Activated naive CD8-positive, alpha-beta T cell treated with anti-CD3 and anti-CD28 coated beads for 36 hours (primary cell): Measurements from ENCODE around the gene ARHGEF4. TPM values are rescaled to one million over a fixed set of nuclear protein-coding genes. Genes with fewer than 3 reads are reported as not detected.
A peak's percentile ranks its signal among the peaks of the same experiment; 100 is the strongest.

Experiments used
- DNase-seq: peaks from one replicate; pipeline ENCODE4 v3.0.0; 2021
- H3K27ac Mint-ChIP-seq: one replicate; pipeline ENCODE4 v1.8.0; 2022; ENCODE audit warnings: mild to moderate bottlenecking, moderate library complexity, mixed read lengths
- H3K27me3 Mint-ChIP-seq: one replicate; pipeline ENCODE4 v1.8.0; 2022; ENCODE audit warnings: mild to moderate bottlenecking, mixed read lengths
- H3K36me3 Mint-ChIP-seq: one replicate; pipeline ENCODE4 v1.8.0; 2021; ENCODE audit warnings: mild to moderate bottlenecking, mixed read lengths
- H3K4me1 Mint-ChIP-seq: one replicate; pipeline ENCODE4 v1.8.0; 2021; ENCODE audit warnings: mixed read lengths
- H3K4me3 Mint-ChIP-seq: one replicate; pipeline ENCODE4 v1.8.0; 2022; ENCODE audit warnings: mild to moderate bottlenecking, moderate library complexity, mixed read lengths
- H3K9me3 Mint-ChIP-seq: one replicate; pipeline ENCODE4 v1.8.0; 2022; ENCODE audit warnings: mixed read lengths
- total RNA-seq, 2 experiments: library from RNA; stranded (reverse); gene quantifications; one replicate each; pipeline ENCODE4 v1.2.3, GENCODE V29; 2021

ARHGEF4 gene
- total RNA-seq, 2 experiments from 2014 or later, result 2.8 to 3.3 TPM

- Mint-ChIP-seq H3K27me3 (peaks cover 11% of the 10 kb centered on the region), H3K9me3 (no peaks in the 10 kb centered on the region), H3K27ac (no peak overlapping the region), H3K4me1 (peaks cover 16% of the 10 kb centered on the region), H3K36me3 (no peaks in the 10 kb centered on the region), H3K4me3 (no peak overlapping the region)
- no peak for DNase-seq
Measured at GRCh38 chr2:131015764-131016163, 179.1 kb downstream of the ARHGEF4 start.

DNA sequence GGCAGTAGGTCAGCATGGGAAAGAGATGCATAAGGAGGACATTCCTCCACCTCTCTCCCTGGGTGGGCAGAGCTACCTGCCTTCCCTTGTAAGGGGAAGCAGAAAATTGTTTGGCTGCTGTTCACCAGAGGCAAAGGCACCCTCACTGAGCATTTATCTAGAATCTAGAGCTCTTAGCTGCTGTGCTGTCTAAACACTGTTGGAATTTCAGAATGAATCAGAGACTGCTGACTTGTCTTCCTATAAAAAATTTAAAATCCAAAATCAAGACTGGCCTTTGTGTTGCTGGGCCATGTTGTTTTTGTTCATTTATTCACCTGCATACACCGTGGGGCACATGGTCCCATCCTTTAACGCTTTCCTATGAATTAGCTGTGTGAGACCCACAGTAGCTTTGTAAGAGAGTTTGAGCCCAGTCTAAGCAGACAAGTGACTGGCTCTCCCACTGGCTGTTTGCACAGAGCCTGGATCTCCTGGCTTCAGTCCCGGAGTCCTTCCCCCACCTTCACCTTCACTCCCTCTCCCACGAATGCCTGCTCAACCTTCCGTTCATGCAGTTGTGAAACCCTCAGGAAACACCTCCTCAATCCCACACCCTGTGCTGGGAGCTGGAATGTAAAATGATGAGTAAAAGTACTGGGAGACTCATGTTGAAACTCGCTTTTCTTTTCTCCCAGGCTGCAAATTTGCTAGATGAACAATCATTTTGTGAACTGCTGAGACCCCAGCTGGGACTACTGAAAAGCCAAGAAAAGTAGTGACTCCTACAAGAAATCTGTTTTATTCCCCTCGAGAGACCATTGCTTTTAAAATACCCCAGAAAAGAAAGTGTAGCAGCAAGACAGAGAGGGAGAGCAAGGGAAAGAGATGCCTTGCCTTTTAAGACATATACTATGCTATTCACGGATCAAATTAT lies 180.4 kb downstream of the ARHGEF4 start:
- DNase-seq, result no peak
- H3K27ac Mint-ChIP-seq, result no peak overlapping the region
- no peaks in the 10 kb centered on the region for H3K36me3 Mint-ChIP-seq
- H3K27me3 Mint-ChIP-seq, result peaks cover 21% of the 10 kb centered on the region
- no peak overlapping the region for H3K4me3 Mint-ChIP-seq
- no peaks in the 10 kb centered on the region for H3K9me3 Mint-ChIP-seq
- H3K4me1 Mint-ChIP-seq, result peaks cover 3% of the 10 kb centered on the region

GRCh38 chr2:131022731-131023130 lies 186.0 kb downstream of the ARHGEF4 start:
- Mint-ChIP-seq H3K4me3 (no peak overlapping the region), H3K4me1 (no peaks in the 10 kb centered on the region), H3K36me3 (no peaks in the 10 kb centered on the region), H3K27ac (no peak overlapping the region), H3K9me3 (no peaks in the 10 kb centered on the region), H3K27me3 (peaks cover 38% of the 10 kb centered on the region)
- no peak for DNase-seq

DNA sequence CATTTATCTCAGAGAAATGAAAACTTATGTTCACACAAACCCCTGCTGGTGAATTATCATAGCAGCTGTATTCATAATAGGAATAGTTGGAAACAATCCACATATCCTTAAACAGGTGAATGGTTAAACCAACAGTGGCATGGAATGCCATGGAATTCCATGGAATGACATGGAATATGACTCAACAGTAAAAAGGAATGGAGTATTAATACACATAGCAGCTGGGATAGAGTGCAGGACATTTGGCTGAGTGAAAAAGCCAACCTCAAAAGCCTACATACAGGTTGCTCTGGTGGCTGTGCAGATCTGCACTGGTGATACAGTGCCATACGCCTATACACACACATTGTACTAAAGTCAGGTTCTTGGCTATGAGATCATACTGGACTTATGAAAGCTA lies 187.0 kb downstream of the ARHGEF4 start:
- Mint-ChIP-seq H3K36me3 (no peaks in the 10 kb centered on the region), H3K4me1 (no peaks in the 10 kb centered on the region), H3K9me3 (no peaks in the 10 kb centered on the region), H3K27me3 (peaks cover 34% of the 10 kb centered on the region), H3K4me3 (no peak overlapping the region), H3K27ac (no peak overlapping the region)
- no peak for DNase-seq

- Mint-ChIP-seq H3K27ac (no peak overlapping the region), H3K9me3 (no peaks in the 10 kb centered on the region), H3K36me3 (no peaks in the 10 kb centered on the region), H3K4me1 (no peaks in the 10 kb centered on the region), H3K27me3 (peaks cover 25% of the 10 kb centered on the region), H3K4me3 (no peak overlapping the region)
- DNase-seq, result no peak
Measured at GRCh38 chr2:131026919-131027318, 190.2 kb downstream of the ARHGEF4 start.

DNA sequence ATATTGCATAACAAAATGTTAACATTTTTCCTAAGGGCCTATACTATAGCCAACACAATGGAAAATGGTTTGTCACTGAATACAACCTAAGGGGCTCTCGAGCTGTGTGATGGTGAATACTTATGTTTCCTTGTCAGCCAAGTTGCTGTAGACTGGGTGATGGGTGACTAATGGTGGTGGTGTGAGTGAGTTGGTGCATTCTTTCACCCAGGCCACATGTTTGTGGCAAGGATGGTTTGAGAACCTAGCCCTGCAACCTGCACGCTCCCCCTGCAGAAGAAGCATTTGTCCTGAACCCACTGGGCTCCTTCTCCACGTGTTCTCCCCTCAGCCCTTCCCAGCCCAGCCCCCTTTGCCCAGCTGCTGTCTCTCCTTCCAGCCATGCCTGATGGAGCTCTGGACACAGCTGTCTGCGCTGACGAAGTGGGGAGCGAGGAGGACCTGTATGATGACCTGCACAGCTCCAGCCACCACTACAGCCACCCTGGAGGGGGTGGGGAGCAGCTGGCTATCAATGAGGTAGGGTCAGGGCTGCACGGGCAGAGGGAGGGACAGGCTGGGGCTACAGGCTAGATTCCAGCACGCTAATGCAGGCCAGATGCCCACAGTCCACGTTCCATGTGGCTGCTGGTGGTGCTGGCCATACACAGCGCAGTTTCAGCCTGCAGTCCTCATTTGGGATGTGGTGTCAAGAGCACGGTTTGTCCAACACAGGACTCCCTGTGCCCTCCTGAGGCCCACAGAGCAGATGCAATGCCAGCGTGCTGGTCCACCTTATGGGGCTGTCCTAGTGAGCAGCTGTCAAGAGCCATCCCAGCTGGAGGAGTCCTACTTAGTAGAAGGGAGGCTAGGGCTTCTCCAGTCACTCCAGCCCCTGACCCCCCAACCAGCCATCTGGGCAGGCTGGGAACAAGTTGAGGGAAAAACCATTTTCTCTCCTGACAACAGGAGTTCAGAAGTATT lies 191.1 kb downstream of the ARHGEF4 start:
- no peaks in the 10 kb centered on the region for H3K9me3 Mint-ChIP-seq
- no peak overlapping the region for H3K27ac Mint-ChIP-seq
- no peak overlapping the region for H3K4me3 Mint-ChIP-seq
- no peak for DNase-seq
- H3K27me3 Mint-ChIP-seq, result peaks cover 23% of the 10 kb centered on the region
- peaks cover 1% of the 10 kb centered on the region for H3K4me1 Mint-ChIP-seq
- H3K36me3 Mint-ChIP-seq, result no peaks in the 10 kb centered on the region

DNA sequence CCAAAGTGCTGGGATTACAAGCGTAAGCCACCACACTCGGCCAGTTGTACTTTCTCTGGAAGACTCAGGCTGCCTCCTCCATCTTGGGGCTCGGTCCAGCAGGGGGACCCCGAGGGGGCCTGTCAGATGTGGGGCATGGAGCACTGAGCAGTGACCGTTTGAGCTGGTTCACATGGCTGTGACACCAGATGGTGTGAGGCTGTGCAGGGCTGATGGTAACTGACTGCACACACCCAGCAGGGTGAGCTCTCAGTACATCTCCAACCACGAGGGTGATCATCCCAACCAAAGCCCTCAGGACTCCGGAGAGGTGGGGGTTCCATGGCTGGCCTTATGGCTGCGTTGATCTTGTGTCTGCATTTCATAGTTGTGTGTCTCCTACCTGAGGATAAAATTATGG lies 193.1 kb downstream of the ARHGEF4 start:
- no peaks in the 10 kb centered on the region for H3K9me3 Mint-ChIP-seq
- H3K36me3 Mint-ChIP-seq, result no peaks in the 10 kb centered on the region
- no peak for DNase-seq
- H3K27me3 Mint-ChIP-seq, result peaks cover 29% of the 10 kb centered on the region
- peaks cover 13% of the 10 kb centered on the region for H3K4me1 Mint-ChIP-seq
- H3K27ac Mint-ChIP-seq, result no peak overlapping the region
- no peak overlapping the region for H3K4me3 Mint-ChIP-seq

- no peak overlapping the region for H3K27ac Mint-ChIP-seq
- peaks cover 23% of the 10 kb centered on the region for H3K27me3 Mint-ChIP-seq
- DNase-seq, result no peak
- H3K4me3 Mint-ChIP-seq, result no peak overlapping the region
- peaks cover 13% of the 10 kb centered on the region for H3K4me1 Mint-ChIP-seq
- no peaks in the 10 kb centered on the region for H3K36me3 Mint-ChIP-seq
- H3K9me3 Mint-ChIP-seq, result no peaks in the 10 kb centered on the region
Measured at GRCh38 chr2:131030478-131030971, 193.8 kb downstream of the ARHGEF4 start.

GRCh38 chr2:131031431-131031841 lies 194.7 kb downstream of the ARHGEF4 start:
- DNase-seq, result no peak
- H3K9me3 Mint-ChIP-seq, result no peaks in the 10 kb centered on the region
- no peak overlapping the region for H3K27ac Mint-ChIP-seq
- H3K4me3 Mint-ChIP-seq, result no peak overlapping the region
- H3K4me1 Mint-ChIP-seq, result peaks cover 13% of the 10 kb centered on the region
- no peaks in the 10 kb centered on the region for H3K36me3 Mint-ChIP-seq
- peaks cover 15% of the 10 kb centered on the region for H3K27me3 Mint-ChIP-seq

GRCh38 chr2:131031875-131032274 lies 195.2 kb downstream of the ARHGEF4 start:
- Mint-ChIP-seq H3K4me3 (no peak overlapping the region), H3K9me3 (no peaks in the 10 kb centered on the region), H3K27me3 (peaks cover 15% of the 10 kb centered on the region), H3K27ac (no peak overlapping the region), H3K36me3 (no peaks in the 10 kb centered on the region), H3K4me1 (peaks cover 13% of the 10 kb centered on the region)
- DNase-seq, result no peak

DNA sequence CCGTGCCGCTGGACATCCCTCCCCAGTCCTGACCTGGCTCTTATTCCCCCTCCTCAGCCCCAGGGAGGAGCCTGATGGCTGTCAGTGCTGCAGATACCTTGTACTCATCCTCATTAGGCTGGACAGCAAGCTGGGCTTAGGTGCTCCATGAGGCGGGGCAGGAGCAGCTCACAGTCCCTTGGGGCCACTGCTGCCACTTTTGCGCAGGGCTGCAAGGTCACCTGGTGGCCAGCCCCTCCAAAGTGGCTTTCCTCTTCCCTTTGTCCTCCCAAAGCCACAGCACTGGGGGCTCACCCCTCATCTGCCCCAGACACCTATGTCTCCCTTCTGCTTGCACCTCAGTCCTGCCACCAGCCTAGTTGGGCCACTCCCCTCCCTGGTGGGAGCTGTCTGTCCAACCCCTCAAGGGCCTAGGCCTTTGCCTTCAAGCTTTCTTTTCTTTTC lies 195.7 kb downstream of the ARHGEF4 start:
- H3K9me3 Mint-ChIP-seq, result no peaks in the 10 kb centered on the region
- H3K36me3 Mint-ChIP-seq, result no peaks in the 10 kb centered on the region
- H3K27ac Mint-ChIP-seq, result no peak overlapping the region
- peaks cover 15% of the 10 kb centered on the region for H3K27me3 Mint-ChIP-seq
- H3K4me1 Mint-ChIP-seq, result peaks cover 13% of the 10 kb centered on the region
- no peak for DNase-seq
- no peak overlapping the region for H3K4me3 Mint-ChIP-seq

GRCh38 chr2:131033786-131034121 lies 197.0 kb downstream of the ARHGEF4 start:
- no peaks in the 10 kb centered on the region for H3K36me3 Mint-ChIP-seq
- H3K27me3 Mint-ChIP-seq, result peaks cover 15% of the 10 kb centered on the region
- H3K27ac Mint-ChIP-seq, result no peak overlapping the region
- peak overlapping the region; percentile 61 for H3K4me3 Mint-ChIP-seq
- H3K4me1 Mint-ChIP-seq, result peaks cover 13% of the 10 kb centered on the region
- DNase-seq, result no peak
- no peaks in the 10 kb centered on the region for H3K9me3 Mint-ChIP-seq

- no peak overlapping the region for H3K27ac Mint-ChIP-seq
- DNase-seq, result peak; percentile 67
- peak overlapping the region; percentile 61 for H3K4me3 Mint-ChIP-seq
- H3K36me3 Mint-ChIP-seq, result no peaks in the 10 kb centered on the region
- peaks cover 15% of the 10 kb centered on the region for H3K27me3 Mint-ChIP-seq
- H3K4me1 Mint-ChIP-seq, result peaks cover 18% of the 10 kb centered on the region
- no peaks in the 10 kb centered on the region for H3K9me3 Mint-ChIP-seq
Measured at GRCh38 chr2:131034122-131035051, 197.7 kb downstream of the ARHGEF4 start.

DNA sequence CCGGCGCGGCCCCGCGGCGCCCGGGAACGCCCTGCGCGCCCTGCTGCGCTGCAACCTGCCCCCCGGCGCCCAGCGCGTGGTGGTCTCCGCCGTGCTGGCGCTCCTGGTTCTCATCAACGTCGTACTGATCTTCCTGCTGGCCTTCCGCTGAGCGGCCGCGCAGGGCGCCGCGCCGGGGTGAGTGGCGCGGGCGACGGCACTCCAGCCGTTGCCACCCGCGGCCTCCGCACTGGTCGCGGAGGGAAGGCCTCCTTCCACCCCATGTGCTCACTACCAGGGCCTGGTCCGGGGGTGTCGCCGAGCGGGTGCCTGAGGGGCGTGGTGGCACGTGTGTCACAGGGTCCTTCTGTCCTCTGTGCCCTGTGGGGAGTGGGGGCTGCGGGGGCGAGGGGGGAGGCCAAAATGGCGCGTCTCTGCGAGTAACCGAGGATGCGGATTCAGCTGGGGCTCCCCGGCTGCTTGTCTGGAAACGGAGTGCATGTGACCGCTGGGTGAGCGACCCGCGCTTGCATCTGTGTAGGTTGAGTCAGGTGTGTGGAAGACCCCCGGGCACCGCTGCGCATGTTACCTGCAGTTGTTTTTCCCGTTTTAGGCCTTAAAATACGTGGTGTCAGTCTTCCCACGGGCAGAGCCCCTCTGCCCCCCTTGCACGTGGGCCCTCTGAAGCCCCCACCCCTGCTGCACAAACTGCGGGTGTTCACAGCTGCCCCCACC lies 198.6 kb downstream of the ARHGEF4 start:
- H3K9me3 Mint-ChIP-seq, result no peaks in the 10 kb centered on the region
- peaks cover 20% of the 10 kb centered on the region for H3K4me1 Mint-ChIP-seq

More for the DNA sequence above, 198.6 kb downstream of the ARHGEF4 start:
- Mint-ChIP-seq H3K27ac (no peak overlapping the region), H3K4me3 (peak overlapping the region; percentile 56), H3K36me3 (no peaks in the 10 kb centered on the region), H3K27me3 (peaks cover 15% of the 10 kb centered on the region)
- DNase-seq, result no peak
